Right cardiac atrium (tissue), 5 donors: Measurements from ENCODE around the gene SENP1. TPM values are rescaled to one million over a fixed set of nuclear protein-coding genes. Genes with fewer than 3 reads are reported as not detected.

Source experiments
- ATAC-seq, 2 donors: fragments of 200-7000 bp; cut with Tn5 transposase; one replicate each; pipeline versions ENCODE4 v1.8.0 to v1.9.1; 2020; ENCODE audit warnings: moderate library complexity in 2 of 2, mild to moderate bottlenecking in 1 of 2
- DNase-seq, 3 donors: peaks; one replicate each; pipeline ENCODE4 v3.0.0-alpha.2; 2020
- H3K27ac ChIP-seq: one replicate; pipeline ENCODE4 v1.5.1; 2013; ENCODE audit warnings: mild to moderate bottlenecking, low read length, control low read depth, moderate library complexity
- H3K27me3 ChIP-seq: one replicate; pipeline ENCODE4 v1.6.1; 2013; ENCODE audit not compliant: control insufficient read depth, insufficient read depth
- H3K4me1 ChIP-seq: one replicate; pipeline ENCODE4 v1.6.1; 2013; ENCODE audit warnings: low read length; ENCODE audit not compliant: control insufficient read depth, insufficient read depth
- H3K4me3 ChIP-seq: one replicate; pipeline ENCODE4 v1.5.1; 2013; ENCODE audit warnings: low read length, control low read depth
- H3K9me3 ChIP-seq: one replicate; pipeline ENCODE4 v1.6.1; 2013; ENCODE audit warnings: low read length; ENCODE audit not compliant: control insufficient read depth
- WGBS: extraction: QIAGEN DNeasy Blood & Tissue Kit; methylation state at CpG from one replicate; pipeline ENCODE4 v1.1.7; 2013; 5-methylcytosine and 5-hydroxymethylcytosine counted together
- intact Hi-C, 4 donors: fragments of 100-400 bp; cut with DNase I; formaldehyde crosslinking; loops; one replicate each; pipeline versions ENCODE4 v1.11.0 to v1.14.0; 2022 to 2023
- polyA plus RNA-seq: library from polyadenylated mRNA; stranded (reverse); fragments of 200-250 nt; gene quantifications from one replicate; pipeline ENCODE4 v1.2.3, GENCODE V29; 2013
- total RNA-seq, 4 donors: library from RNA; stranded (reverse); fragmentation: NEBNext Ultra II Directional; extraction: Animal tissue kit (Norgen Biotek cat#: 25700); gene quantifications; one replicate each; pipeline ENCODE4 v1.2.1, GENCODE V29; 2021
- donor health status: healthy with polysubstance abuse.
- donor health status: DM: no; HTN: yes; CAD: no.
- donor health status: DM: no; HTN: no; CAD: no.
- donor health status: DM: no; HTN: yes; CAD: no; lungs with severe emphysema.
- donor health status: DM: yes; HTN: yes; CAD: no.

Gene SENP1
- total and polyA plus RNA-seq, 5 donors: 2.8 to 12.8 (median 9.0) TPM

DNA sequence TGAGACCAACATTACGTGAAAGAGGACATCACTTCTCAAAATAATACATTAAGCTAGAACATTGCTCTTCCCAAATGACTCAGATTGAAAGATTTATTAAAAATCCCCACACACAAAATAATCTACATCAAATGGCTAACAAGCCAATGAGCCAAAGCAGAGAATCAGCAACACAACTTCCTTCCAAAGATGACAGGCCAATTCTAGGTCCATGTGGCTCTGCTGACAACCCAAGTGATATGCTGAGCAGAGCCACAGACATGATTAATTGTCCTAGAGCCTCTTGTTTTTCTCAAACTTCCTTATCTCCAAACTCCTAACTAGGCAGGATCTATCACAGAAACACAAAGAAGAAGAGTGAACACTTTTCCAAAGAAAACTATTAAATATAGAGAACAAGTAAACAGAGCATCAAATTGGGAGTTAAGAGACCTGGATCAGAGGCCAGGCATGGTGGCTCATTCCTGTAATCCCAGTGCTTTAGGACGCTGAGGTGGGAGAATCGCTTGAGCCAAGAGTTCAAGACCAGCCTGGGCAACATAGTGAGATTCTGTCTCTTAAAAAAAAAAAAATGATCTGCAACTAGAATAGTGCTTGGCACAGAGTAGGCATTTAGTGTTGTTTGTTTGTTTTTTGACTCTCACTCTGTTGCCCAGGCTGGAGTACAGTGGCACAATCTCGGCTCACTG is 38.5 kb downstream of the SENP1 start:
- Histone ChIP-seq H3K27ac (no peak overlapping the region), H3K27me3 (no peaks in the 10 kb centered on the region), H3K4me1 (no peaks in the 10 kb centered on the region), H3K4me3 (no peak overlapping the region), H3K9me3 (no peaks in the 10 kb centered on the region)
- no peak for ATAC-seq
- no peak for DNase-seq
- intact Hi-C loops: no loop called here
- WGBS: 94% methylated on average over 4 of the region's 4 CpGs

DNA sequence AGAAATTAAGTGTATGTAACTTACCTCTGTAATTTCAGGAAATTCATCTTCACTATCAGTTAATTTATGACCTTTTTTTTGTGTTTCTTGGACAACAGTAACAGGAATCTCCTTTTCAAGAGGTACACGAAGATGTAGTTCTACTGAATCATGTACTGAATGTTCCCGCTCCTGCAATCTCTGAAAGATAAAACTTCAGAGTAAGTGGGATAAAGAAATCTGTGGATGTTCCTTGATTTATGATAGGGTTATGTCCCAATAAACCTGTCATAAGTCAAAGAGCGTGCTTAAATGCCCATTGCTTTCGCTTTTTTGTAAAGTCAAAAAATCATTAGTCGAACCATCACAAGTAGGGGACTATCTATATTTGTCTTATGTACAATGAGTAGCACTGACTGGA is 40.8 kb downstream of the SENP1 start:
- DNase-seq (no peak), ATAC-seq (no peak)
- Histone ChIP-seq H3K9me3 (no peaks in the 10 kb centered on the region), H3K4me1 (no peaks in the 10 kb centered on the region), H3K4me3 (no peak overlapping the region), H3K27ac (no peak overlapping the region), H3K27me3 (no peaks in the 10 kb centered on the region)
- intact Hi-C loops: no loop called here
- WGBS: 89% methylated on average over 5 of the region's 5 CpGs

DNA sequence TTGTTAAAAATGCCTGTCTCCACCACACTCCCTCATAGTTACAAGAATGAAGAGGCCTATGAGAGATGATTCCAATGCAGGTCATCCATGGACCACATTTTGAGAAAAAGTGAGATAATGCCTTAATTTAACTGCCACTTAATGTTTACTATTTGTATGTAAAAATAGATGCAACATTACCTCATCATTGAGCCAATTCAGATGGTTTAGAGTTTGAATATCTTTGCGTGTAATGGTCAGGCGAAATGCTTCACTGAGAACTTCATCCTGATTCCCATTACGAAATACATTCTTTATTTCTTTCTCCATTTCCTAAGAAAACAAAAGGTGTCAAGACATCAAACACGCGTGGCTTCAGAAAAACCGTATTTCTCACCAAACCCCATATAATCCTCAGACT is 42.3 kb downstream of the SENP1 start:
- ATAC-seq (no peak), DNase-seq (no peak)
- H3K27me3 ChIP-seq: no peaks in the 10 kb centered on the region
- 96% methylated on average over 6 of the region's 6 CpGs for WGBS
- H3K4me1 ChIP-seq: no peaks in the 10 kb centered on the region
- no peak overlapping the region for H3K4me3 ChIP-seq
- H3K9me3 ChIP-seq: no peaks in the 10 kb centered on the region
- no peak overlapping the region for H3K27ac ChIP-seq
- intact Hi-C loops: no loop called here

DNA sequence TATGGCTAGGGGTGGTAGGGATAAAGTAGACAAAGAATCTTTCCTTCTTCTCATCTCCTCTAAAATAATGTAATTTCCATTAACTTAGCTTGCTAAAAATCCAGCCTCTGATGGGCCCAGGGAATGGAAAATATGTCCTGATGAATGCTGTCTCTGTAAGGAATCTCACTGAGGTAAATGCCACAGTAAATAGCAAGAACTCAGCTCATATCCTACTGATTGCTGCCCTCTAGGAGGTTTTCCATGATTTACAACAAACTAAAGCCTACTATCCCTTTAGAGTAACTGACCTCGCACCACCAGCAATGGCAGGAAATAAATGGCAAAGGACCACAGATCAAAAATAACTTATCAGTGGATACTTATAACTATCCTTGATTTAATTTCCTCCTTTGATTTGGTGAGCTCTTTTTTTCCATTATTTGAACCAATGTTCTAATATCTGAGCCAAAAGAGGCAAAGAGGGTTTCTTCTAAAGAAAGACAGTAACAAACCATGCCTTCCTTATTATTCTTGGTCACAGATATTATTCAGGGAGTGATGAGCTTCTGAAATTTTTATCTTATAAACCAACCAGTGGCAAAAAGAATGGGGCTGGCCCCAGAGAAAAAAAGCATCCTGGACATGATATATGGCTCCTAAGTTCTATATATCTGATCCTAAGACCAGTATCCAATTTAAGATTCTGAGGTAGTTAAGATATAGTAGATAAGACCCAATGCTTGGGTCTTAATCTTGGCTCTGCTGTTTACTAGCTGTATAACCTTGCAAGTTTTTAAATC is 43.8 kb downstream of the SENP1 start:
- no peak for DNase-seq
- ATAC-seq: no peak
- WGBS: 82% methylated on average over 1 of the region's 1 CpG
- intact Hi-C loops: no loop called here
- Histone ChIP-seq H3K4me3 (no peak overlapping the region), H3K9me3 (no peaks in the 10 kb centered on the region), H3K27ac (no peak overlapping the region), H3K27me3 (no peaks in the 10 kb centered on the region), H3K4me1 (no peaks in the 10 kb centered on the region)

DNA sequence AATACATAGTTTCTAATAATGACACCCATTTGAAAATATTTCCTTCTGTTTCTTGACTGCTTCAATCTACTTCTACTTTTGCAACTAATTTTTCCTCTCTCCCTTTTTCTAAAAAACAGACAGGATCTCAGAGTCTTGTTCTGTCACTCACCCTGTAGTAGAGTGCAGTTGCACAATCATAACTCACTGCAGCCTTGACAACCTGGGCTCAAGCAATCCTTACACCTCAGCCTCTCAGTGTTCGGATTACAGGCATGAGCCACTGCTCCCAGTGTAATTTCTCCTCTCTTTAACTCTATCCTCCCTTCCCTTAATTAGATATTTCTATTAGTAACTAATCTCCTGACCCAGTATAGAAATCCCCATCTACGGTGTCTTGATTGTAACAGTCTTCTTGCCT is 45.4 kb downstream of the SENP1 start:
- no peaks in the 10 kb centered on the region for H3K9me3 ChIP-seq
- H3K4me1 ChIP-seq: no peaks in the 10 kb centered on the region
- intact Hi-C loops: no loop called here
- H3K4me3 ChIP-seq: no peak overlapping the region
- no peak for ATAC-seq
- no peaks in the 10 kb centered on the region for H3K27me3 ChIP-seq
- over 99% methylated on average over 2 of the region's 2 CpGs for WGBS
- H3K27ac ChIP-seq: no peak overlapping the region
- DNase-seq: no peak

DNA sequence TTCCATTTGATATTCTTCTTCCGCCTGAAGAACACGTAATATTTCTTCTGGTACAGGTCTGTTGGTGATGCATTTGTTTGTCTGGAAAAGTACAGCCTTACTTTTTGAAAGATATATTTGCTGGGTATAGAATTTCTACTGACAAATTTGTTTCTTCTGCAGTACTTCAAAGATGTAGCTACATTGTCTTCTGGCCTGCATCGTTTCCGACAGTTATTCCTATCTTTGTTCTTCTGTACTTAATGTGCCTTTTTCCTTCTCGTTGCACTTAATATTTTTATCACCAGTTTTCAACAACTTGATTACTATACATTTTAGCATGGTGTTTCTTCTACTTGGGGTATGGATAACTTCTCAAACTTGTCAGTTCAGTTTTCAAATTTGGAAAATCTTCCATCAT is 47.1 kb downstream of the SENP1 start:
- Histone ChIP-seq H3K4me1 (peaks cover 2% of the 10 kb centered on the region), H3K4me3 (no peak overlapping the region), H3K27me3 (no peaks in the 10 kb centered on the region), H3K27ac (no peak overlapping the region), H3K9me3 (no peaks in the 10 kb centered on the region)
- WGBS: 99% methylated on average over 5 of the region's 5 CpGs
- DNase-seq: no peak
- intact Hi-C loops: no loop called here
- no peak for ATAC-seq

DNA sequence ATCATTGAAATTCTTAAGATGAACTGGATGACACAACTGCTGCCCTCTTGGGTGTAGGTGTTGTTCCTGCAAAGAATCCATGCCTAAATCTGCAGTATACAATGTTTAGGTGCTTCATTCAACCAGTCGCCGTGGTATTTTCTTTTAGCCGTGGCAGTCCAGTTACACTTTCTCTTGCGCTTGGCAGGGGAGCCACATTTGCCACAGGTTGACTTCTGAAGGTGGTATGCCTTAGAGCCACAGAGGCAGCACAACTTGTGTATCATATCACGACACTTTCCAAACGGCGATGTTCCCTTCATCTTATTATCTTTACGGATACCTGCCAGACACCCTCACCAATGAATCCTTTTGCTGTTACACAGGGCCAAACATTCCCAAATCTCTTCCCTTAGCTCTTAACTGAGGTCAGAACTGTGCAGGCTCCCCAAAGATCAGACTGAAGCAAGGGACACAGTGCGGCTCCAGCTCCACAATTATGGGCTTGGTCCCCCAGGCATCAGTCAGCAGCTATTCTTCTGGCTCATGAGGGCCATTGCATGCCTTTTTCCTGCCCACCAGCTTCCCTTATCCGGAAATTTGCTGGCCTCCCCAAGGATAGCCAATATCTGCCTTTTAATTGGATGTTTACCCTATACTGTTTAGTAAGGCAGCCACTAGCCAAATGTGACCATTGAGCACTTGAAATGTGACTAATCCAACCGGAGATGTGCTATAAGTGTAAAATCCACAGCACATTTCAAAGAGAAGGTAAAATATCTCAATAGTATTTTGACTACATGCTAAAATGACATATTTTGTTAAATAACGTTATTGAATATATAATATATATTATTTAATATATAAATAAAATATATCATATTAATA is 50.7 kb downstream of the SENP1 start:
- DNase-seq (no peak), ATAC-seq (no peak)
- H3K9me3 ChIP-seq: no peaks in the 10 kb centered on the region
- H3K4me3 ChIP-seq: no peak overlapping the region
- intact Hi-C loops: no loop called here
- H3K4me1 ChIP-seq: peaks cover 2% of the 10 kb centered on the region
- H3K27ac ChIP-seq: no peak overlapping the region
- no peaks in the 10 kb centered on the region for H3K27me3 ChIP-seq
- WGBS: 93% methylated on average over 12 of the region's 12 CpGs

DNA sequence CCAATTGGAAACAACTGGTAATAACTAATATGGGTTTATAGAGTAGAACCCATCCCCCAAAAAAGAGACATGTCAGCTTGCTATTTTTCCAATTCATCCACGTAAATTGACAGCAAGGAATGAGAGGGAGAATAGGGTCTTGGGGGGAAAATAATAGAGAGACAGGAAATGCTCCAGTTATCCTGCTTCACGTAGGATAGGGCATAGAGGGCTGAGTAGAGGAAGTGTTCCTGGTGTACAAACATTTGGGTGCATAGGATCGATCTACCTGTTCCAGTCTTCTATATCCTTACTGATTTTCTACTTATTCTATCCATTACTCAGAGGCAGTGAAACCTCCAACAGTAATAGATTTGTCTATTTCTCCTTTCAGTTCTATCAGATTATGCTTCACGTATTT is 52.0 kb downstream of the SENP1 start:
- Histone ChIP-seq H3K4me1 (peaks cover 2% of the 10 kb centered on the region), H3K27me3 (no peaks in the 10 kb centered on the region), H3K4me3 (no peak overlapping the region), H3K9me3 (no peaks in the 10 kb centered on the region), H3K27ac (no peak overlapping the region)
- no peak for ATAC-seq
- WGBS: 92% methylated on average over 4 of the region's 4 CpGs
- no peak for DNase-seq
- intact Hi-C loops: no loop called here

DNA sequence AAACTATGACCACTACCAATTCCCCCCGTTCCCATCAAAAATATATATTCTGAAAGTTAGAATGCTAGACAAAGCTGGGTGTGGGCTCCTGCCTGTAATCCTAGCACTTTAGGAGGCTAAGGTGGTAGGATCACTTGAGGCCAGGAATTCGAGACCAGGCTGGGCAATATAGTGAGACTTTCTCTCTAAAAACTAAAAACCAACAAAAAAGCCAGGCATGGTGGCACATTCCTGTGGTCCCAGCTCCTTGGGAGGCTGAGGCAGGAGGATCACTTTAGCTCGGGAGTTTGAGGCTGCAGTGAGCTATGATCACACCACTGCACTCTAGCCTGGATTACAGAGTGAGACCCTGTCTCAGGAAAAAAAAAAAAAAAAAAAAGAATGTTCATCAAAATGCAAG is 52.8 kb downstream of the SENP1 start:
- Histone ChIP-seq H3K4me1 (peaks cover 2% of the 10 kb centered on the region), H3K27ac (no peak overlapping the region), H3K4me3 (no peak overlapping the region), H3K9me3 (no peaks in the 10 kb centered on the region), H3K27me3 (no peaks in the 10 kb centered on the region)
- ATAC-seq (no peak), DNase-seq (no peak)
- intact Hi-C loops: no loop called here
- 97% methylated on average over 3 of the region's 3 CpGs for WGBS

DNA sequence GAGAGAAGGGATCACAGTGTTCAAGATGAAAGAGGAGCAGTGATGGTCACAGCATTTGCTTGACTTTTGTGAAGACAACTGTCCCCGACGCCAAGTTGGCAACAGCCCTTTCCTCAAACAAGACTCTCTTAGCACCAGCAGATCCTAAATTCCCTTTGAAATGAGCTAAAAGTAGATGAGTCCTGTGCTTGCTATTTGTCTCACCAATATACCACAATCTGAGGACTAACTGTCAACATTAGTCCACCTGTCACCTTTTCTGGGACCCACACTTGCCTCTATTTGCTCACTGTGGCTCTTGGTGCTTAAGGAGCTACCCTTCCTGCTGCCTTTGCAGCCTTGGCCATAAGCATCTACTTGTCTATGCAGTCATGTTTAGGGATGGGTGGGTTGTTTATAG is 54.2 kb downstream of the SENP1 start:
- ATAC-seq: no peak
- no peaks in the 10 kb centered on the region for H3K9me3 ChIP-seq
- DNase-seq: no peak
- H3K4me3 ChIP-seq: no peak overlapping the region
- intact Hi-C loops: no loop called here
- 95% methylated on average over 2 of the region's 2 CpGs for WGBS
- H3K4me1 ChIP-seq: peaks cover 2% of the 10 kb centered on the region
- H3K27me3 ChIP-seq: no peaks in the 10 kb centered on the region
- H3K27ac ChIP-seq: no peak overlapping the region

DNA sequence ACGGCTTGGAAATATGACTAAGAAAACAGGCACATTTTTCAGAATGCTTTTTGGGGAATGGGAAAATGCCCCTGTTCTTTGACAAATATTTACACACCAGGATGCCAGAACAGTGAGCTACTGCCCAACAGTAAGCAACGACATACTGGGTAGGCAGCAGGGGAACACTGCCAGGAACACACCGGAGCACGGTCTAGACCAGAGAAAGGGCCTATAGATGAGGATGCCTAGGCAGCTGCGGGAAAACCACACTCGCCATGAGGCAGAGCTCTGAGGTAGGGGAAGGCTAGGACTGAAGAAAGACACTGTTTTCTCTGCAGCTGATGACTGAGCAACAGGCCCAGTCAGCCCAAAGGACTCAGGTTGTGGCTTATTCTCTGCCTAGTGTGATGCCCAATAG is 55.7 kb downstream of the SENP1 start:
- H3K27ac ChIP-seq: no peak overlapping the region
- no peaks in the 10 kb centered on the region for H3K27me3 ChIP-seq
- no peak for ATAC-seq
- peaks cover under 1% of the 10 kb centered on the region for H3K4me1 ChIP-seq
- WGBS: 93% methylated on average over 6 of the region's 6 CpGs
- intact Hi-C loops: no loop called here
- DNase-seq: no peak
- no peak overlapping the region for H3K4me3 ChIP-seq
- no peaks in the 10 kb centered on the region for H3K9me3 ChIP-seq
